Left kidney (tissue), 2 donors: Measurements from ENCODE around the gene CACNA1H. TPM values are rescaled to one million over a fixed set of nuclear protein-coding genes. Genes with fewer than 3 reads are reported as not detected.
"Not testable (repeated sequence)": the region's sequence is repeated elsewhere in the genome, so short reads cannot be mapped to it uniquely, and the experiment has no call there.

Source experiments
- DNase-seq: peaks from one replicate; pipeline ENCODE4 v3.0.0-alpha.2; 2013
- polyA plus RNA-seq: library from polyadenylated mRNA; unstranded; fragments of 120-200 nt; gene quantifications from one replicate; pipeline ENCODE4 v1.2.1, GENCODE V29; 2013; ENCODE audit not compliant: insufficient read length

Gene CACNA1H
- polyA plus RNA-seq, 1 donor, result 17.0 TPM

DNA sequence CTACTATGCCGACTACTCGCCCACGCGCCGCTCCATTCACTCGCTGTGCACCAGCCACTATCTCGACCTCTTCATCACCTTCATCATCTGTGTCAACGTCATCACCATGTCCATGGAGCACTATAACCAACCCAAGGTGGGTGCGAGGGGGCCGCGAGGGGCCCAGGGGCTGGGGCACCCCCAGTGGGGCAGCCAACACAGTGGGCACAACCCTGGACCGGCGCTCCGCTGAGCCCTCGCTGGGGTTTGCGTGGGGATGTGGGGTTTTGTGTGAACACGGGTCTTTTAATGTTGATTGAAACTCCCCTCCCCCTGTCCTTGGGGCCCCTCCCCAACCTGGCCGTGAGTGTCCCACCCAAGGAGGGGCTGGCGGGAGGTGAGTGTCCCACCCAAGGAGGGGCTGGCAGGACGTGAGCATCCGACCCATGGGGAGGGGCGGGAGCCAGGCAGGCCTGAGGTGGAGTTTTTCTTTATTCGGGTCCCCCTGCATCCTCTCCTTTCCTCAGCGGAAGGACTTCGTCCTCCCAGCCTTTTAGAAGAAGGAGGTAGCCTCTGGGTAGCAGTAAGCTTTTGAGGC is 61.0 kb downstream of the CACNA1H start:
- no peak for DNase-seq

DNA sequence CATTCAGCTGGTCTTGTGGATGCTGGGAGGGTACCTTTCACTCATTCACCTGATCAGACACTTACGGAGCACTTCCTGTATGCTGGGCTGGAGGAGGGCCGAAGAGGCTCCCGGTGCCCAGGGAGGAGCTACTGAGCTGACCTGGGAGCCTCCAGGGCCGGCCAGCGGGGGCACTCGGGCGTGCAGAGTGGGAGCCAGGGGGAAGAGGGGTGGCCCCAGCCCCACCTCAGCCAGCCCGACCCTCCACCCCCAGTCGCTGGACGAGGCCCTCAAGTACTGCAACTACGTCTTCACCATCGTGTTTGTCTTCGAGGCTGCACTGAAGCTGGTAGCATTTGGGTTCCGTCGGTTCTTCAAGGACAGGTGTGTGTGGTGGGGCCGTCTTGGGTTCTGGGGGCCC is 61.8 kb downstream of the CACNA1H start:
- no peak for DNase-seq

DNA sequence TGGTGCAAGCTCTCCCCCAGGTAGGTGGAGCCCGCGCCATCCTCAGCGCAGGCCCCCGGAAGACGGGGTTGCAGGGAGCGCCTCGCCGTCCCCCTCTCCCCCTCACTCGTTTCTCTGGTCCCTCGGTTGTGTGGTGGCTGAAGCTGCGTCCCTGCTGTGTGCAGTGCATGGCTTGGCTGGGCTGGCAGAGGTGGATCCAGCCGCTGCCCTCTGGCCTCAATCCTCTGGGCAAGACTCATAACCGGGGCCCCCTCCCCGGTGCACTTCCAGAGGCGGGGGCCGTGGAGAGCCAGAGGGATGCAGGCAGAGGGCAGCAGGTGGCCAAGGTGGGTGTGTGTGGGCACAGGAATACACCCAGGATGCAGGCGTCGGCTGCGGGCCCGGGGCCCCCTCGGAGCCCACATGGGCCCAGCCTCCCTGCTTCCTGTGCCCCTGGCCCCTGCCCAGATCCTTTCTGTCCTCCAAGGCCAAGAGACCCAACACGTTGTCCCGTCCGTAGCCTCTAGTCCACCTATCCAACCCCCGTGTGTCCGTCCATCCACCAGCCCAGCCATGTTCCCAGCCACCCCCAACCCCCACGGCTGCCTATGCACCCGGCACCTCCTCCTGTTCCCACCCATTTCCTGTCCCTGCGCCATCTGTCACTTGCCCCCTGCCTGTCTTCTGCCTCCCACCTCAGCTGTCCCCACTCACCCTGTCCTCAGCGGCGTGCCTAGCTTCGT is 62.8 kb downstream of the CACNA1H start:
- DNase-seq, result no peak

DNA sequence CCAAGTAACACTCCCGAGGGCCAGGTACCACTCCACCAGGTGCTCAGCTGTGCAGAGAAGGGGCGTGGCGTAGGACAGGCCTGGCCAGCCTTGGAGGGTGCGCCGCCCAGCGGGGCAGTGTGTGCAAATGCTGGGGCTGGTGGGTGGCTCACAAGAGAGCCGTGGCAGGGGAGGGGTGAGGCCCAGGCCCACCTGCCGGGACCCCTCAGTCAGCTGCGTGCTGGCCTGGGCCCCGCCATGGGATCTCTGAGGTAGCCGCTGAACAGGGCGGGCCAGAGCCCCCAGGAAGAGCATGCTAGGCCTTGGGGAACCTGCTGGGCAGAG is 63.4 kb downstream of the CACNA1H start:
- no peak for DNase-seq

DNA sequence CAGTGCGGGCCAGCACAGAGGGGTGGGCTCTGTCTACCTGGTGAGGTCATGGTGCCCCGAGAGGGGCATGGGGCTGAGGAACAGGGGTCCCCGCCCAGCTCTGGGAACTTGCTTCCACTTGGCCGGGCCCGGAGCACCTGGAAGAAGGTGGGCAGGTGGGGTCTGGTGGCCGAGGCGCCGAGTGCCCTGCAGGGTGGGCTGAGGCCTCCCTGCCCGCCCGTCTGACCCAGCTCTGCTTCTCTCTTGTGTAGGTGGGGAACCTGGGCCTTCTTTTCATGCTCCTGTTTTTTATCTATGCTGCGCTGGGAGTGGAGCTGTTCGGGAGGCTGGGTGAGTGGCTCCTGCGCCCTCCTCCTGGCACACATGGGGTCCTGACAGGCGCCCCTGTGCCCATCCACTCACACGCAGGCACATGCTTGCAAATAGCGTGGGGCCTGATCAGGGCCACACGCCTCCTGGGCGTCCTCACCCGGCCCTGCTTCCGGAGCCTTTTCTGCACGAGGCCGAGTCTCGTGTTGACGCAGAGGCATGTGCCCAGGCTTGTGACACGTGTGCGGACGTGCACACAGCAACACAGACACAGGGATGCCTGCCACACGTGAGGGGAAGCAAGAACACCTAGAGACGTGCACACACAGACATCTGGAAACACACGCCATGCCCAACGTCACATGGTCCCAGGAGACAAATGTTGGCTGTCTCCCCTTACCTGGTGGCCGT is 63.9 kb downstream of the CACNA1H start:
- no peak for DNase-seq

DNA sequence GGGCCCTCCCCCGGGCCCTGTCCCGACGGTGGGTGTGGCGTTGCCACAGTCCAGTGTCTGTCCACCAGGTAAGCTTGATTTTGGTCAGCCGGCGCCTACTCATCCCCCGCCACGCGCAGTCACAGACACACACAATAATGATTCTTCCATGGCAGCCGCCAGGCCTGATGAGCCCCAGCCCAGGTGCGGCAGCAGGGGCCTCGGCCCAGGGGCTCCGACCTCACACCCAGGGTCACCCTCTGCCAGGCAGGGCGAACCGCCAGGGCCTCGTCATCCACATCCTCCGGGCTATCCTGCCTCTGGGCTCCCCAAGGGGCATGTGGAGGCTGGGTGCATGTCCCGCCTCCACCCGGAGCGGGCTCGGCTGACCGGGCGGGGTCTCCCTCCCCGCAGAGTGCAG is 64.6 kb downstream of the CACNA1H start:
- no peak for DNase-seq

DNA sequence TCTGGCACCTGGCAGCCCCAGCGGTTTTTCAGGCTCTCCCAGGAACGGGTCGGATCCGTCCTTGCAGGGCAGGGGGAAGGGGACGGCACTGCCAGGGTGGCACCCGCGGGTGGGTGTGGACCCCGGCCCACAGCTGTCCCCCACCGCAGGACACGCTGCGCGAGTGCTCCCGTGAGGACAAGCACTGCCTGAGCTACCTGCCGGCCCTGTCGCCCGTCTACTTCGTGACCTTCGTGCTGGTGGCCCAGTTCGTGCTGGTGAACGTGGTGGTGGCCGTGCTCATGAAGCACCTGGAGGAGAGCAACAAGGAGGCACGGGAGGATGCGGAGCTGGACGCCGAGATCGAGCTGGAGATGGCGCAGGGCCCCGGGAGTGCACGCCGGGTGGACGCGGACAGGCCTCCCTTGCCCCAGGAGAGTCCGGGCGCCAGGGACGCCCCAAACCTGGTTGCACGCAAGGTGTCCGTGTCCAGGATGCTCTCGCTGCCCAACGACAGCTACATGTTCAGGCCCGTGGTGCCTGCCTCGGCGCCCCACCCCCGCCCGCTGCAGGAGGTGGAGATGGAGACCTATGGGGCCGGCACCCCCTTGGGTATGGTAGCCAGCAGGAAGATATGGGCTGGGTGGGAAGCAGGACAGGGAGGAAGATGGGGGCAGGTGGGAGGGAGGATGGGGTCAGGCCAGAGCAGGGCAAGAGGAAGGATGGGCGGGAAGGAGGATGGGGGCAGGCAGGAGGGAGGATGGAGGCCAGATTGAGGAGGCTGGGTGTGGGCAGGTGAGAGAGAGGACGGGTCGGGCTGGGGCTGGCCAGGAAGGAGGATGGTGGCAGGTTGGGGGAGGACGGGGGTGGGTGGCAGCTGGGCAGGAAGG is 65.4 kb downstream of the CACNA1H start:
- no peak for DNase-seq

DNA sequence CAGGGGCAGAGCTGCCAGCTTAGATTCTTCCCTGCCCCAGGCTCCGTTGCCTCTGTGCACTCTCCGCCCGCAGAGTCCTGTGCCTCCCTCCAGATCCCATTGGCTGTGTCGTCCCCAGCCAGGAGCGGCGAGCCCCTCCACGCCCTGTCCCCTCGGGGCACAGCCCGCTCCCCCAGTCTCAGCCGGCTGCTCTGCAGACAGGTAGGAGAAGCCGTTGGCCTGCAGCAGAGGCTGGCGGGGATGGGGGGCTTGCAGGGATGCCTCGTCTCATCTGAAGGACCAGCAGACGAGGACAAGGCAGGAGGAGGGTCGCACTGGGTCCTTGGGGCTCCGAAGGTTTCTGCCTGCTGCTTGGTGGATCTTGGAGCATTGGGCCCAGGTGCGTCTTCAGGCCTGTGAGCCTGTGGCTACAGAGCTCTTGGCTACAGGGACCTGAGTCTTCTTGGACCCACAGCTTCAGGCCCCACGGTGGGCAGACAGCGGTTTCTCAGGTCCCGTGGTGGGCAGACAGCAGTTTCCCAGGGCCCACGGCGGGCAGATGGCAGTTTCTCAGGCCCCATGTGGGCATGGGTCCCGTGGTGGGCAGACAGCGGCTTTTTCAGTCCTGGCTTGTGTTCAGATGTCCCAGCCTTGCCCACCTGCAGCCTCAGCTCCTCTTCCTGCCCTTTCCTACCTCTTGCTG is 66.2 kb downstream of the CACNA1H start:
- DNase-seq, result no peak

DNA sequence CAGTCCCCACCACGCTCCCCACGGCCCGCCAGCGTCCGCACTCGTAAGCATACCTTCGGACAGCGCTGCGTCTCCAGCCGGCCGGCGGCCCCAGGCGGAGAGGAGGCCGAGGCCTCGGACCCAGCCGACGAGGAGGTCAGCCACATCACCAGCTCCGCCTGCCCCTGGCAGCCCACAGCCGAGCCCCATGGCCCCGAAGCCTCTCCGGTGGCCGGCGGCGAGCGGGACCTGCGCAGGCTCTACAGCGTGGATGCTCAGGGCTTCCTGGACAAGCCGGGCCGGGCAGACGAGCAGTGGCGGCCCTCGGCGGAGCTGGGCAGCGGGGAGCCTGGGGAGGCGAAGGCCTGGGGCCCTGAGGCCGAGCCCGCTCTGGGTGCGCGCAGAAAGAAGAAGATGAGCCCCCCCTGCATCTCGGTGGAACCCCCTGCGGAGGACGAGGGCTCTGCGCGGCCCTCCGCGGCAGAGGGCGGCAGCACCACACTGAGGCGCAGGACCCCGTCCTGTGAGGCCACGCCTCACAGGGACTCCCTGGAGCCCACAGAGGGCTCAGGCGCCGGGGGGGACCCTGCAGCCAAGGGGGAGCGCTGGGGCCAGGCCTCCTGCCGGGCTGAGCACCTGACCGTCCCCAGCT is 67.3 kb downstream of the CACNA1H start:
- no peak for DNase-seq

DNA sequence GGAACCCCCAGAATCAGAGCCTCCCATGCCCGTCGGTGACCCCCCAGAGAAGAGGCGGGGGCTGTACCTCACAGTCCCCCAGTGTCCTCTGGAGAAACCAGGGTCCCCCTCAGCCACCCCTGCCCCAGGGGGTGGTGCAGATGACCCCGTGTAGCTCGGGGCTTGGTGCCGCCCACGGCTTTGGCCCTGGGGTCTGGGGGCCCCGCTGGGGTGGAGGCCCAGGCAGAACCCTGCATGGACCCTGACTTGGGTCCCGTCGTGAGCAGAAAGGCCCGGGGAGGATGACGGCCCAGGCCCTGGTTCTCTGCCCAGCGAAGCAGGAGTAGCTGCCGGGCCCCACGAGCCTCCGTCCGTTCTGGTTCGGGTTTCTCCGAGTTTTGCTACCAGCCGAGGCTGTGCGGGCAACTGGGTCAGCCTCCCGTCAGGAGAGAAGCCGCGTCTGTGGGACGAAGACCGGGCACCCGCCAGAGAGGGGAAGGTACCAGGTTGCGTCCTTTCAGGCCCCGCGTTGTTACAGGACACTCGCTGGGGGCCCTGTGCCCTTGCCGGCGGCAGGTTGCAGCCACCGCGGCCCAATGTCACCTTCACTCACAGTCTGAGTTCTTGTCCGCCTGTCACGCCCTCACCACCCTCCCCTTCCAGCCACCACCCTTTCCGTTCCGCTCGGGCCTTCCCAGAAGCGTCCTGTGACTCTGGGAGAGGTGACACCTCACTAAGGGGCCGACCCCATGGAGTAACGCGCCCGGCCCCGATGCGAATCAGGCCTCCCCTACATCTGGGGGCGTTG is 68.1 kb downstream of the CACNA1H start:
- no peak for DNase-seq

DNA sequence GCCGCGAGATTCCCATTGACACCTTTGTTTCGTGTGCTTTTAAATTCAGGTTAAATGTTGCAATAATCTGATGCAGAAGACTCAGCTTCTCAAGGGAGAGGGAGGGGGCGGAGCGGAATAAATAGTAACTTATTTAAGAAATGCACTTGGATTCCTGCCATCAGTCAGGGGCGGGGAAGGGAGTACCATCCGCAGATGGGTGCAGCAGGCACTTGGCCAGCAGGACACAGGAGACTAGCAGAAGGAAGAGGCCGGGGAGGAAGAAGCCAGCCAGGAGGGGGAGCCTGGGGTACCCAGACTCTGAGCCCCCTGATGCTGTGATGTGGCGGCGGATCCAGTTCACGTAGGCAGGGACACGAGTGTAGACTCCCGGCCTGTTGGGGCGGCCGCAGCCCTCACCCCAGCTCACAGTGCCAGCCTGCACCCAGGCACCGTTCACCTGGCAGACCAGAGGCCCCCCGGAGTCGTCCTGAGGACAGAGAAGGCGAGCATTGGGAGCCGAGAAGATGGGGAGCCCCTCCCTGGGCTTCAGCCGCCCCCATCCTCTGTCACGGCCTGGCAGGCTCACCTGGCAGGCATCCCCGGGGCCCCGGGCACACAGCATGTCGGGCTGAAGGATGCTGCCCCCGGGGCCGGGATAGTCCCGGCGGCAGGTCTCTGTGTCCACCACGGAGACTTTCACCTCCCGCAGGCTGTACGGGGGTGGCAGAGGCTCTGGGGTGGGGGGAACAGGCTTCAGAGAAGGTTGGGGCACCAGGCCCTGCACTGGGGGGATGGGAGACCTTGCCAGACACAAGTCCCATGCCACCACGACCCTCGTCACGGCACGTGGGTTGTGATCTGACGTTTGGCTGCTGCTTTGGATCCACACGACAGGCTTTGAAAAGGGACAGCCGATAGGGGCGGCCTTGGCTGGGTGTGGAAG is 69.0 kb downstream of the CACNA1H start:
- DNase-seq, result no peak

DNA sequence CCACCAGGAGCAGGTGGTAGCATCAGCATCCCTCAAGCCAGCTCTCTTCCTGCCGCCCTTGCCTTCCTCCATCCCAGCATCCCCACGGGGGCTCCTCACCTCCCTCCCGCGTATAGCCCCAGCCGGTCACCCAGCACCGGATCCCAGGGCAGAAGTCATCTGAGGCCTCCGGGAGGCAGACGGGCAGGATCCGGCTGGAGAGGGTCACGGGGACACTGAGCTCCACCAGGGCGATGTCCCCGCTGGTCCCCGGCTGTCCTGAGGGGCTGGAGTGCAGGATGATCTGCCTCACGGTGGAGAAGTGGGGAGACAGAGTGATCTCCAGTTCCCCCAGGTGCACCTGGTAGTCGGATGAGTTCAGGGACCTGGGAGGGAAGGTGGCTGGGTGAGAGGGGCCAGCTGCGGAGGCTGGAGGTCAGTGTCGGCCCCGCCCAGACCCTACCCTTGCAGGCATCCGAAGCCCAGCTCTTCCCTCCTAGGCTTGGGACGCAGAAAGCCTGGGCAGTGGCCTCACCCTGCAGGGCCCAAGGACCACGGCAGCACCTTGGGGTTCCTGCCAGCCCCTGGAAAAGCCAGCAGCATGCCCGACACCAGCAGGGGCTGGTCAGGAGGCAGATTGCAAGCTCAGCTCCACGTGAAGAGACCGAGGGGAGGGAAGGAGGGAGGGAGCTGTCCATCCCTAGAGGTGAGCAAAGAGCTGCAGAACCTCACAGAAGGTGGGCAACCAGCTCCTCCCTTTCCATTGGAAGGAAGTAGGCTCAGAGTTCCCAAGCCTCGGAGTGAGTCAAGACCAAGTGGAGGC is 69.8 kb downstream of the CACNA1H start:
- DNase-seq, result no peak

DNA sequence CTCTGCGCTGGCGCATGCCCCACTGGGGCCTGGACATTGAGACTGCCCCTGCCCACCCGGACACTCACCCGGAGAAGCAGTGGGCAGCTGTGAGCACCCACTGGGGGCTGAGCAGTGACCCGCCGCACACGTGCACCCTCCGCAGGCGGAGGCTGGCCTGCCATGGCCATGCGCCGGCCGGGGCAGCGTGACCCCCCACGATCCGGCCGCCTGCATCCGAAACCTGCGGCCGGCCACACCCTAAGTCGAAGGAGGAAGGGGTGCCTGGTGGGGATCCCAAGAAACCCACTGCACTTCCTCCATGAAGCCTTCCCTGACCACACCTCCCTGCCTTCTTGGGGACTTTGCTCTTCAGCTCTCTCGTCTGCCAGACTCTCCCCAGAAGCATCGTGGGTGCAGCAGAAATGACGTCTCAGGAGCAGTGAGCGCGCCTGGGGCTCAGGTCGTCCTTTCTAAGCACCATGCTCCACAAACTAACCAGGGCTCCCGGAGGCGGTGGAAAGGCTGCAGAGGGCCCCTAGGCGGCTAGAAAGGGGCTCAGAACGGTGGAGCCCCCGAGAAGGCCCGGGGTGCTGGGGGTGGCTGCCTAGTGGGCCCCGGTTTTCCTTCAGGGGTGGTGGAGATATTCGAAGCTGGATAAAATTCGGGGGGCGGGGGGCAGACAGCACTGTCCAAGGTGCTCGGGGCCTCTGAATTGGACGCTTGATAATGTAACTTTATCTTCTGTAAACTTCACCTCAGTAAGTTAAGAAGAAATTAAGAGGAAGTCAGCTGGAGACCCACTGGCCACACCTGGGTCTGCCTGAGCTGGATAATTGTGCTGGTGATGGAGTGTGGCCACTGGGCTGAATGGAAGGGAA is 70.7 kb downstream of the CACNA1H start:
- DNase-seq, result no peak

DNA sequence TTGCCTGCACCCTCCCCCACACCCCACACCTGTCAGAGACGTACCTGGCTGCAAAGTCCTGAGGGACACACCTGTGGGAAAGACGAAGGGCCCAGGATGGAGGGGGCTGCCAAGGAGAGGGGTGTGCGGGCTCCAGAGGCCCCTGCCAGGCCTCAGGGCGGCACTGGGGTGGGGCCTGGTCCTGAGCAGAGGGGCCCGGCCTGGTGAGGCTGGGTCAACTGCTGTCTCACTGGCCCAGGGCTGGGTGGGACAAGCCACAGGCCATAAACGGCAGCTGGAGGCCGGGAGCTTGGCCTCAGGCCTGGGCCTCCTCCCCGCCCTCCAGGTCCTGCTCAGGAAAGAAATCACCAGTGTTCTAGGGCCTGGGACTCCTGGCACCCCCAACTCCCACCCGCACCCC is 71.7 kb downstream of the CACNA1H start:
- DNase-seq, result no peak

DNA sequence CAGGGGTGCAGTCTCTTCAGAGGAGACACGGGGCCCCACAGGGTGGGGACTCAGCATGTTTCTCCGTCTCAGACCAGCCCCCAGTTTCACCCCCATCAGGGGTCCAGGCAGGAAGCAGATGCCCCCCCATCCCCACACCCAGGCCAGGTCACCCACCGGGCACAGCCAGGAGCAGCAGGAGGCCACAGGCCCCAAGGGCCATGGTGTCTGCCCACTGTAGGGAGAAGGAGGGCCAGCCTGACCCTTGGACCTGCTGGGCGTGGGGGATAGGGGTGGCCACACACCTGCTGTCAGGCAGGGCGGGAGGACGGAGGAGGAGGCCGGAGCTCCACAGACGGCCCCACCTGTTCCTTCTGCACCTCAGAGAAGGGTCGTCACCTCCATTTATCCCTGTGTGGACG is 72.1 kb downstream of the CACNA1H start, which contains the start of gene TPSG1:
Gene TPSG1 (minus strand): TSS at position 218 of the 401 bp plus-strand sequence. CDS start 16 bp downstream, at position 202.
- no peak for DNase-seq

DNA sequence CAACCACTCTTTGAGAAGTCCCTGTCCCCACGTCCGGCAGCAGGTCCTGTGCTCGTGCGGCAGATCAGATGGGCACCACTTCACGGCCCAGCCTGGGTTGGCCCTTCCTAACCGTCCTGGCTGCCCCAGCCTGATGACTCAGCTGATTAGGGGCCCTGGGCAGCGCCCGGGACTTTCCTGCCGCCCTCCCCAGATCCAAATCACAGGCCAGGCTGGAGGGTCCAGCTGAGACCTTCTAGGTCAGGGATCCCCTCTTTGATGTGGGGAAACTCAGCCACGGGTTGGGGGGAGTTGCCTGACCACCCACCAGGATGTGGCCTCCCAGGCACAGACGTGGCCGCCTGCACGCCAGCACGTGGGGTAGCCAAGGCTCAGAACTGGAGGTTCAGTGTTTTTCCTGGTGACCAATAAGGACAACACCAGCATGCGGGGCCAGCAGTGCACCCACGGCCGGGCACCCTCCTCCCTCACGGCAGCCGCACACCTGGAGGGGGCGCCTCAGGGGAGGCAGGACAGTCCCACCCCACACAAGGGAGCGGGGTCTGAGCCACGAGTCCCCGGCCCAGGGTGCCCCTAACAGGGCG is 72.9 kb downstream of the CACNA1H start:
- not testable (repeated sequence) for DNase-seq

DNA sequence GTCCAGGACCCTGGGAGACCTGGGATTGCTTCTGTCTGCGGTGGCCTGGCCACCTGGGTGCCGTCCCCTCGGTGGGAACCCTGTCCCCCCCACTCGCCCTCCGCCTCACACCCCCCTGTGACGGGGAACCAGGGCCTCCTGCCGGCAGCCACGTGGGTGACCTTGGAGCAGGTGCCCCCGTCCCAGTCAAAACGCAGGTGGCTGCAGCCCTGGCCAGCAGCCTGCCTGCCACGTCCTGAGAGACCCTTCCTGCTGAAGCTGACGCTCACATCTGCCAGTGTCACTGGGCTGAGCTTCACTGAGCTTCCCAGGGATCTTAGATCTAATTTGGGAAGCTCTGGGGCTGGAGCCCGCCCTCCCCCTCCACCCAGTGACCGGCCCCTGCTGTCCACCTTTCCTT is 73.8 kb downstream of the CACNA1H start:
- DNase-seq, result not testable (repeated sequence)
